OCI-M1 (cell line): Measurements from ENCODE around the gene ZNF19.

Source experiments
- DNase-seq: peaks from one replicate; lab custom pipeline; 2025; lab: John Stamatoyannopoulos, UW

ZNF19 gene

GRCh38 chr16:71441348-71442050 lies 47.6 kb downstream of the ZNF19 start:
- no peak for DNase-seq

DNA sequence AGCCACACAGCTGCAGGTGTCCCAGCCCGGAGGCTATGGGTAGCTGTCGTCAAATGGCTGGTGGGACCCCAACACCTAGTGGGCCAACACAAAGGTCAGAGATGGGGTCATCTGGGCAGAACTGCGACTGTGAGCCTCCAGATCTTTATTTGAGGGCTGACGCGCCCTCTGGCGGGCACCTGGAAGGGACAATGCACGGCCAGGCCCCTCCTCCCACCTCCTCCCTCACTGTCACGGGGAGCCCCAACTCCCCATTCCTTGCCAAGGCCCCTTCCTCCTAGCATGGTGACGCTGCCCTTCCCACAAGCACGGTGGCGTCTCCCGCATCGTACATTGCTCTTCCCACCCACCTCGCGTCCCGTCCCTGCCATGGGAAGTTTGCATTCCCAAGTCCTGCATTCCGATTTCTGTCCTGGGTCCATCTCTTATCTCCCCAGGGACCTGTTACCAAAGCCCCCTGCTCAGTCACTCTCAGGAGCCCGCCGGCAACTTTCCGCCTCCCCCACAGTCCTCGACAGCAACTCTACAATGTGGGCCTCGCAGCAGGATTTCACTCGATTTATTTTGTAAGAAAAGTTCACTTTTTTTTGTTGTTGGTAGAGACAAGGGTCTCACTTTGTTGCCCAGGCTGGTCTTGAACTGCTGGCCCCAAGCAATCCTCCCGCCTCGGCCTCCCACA lies 48.3 kb downstream of the ZNF19 start:
- no peak for DNase-seq

DNA sequence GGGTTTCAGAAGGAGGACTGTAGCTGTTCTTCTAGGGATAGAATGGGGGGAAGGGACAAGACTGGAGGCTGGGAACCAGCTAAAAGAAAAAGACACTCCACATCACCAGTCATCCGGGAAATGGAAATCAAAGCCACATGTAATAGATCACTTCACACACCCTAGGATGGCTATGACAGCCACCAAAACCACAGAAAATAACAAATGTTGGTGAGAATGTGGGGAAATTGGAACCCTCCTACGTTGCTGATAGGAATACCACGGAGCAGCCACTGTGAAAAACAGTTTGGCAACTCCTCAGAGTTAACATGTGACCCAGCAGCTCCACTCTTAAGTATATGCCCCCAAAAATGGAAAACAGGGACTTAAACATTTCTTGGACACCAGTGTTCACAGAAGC lies 49.6 kb downstream of the ZNF19 start:
- peak; percentile 37 for DNase-seq

GRCh38 chr16:71436473-71436872 lies 52.7 kb downstream of the ZNF19 start:
- no peak for DNase-seq

DNA sequence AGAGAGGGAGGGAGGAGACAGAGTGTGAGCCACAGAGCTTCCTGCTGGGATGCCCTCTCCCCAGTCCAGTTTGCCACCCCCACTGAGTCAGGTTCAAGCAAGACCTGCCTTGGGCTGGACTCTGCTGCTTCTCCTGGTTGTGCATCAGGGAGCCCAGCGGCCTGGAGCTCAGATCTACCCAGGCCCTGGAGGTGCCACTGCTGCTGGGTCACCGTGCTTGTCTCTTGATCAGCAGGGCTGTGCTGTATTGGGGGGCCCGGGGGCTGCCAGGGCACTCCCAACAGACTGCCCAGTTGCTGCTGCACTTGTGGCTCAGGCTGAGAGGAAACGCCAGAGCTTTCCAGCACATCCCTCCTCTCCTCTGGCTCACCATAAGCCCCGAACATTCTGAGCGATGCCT lies 56.2 kb downstream of the ZNF19 start:
- no peak for DNase-seq

DNA sequence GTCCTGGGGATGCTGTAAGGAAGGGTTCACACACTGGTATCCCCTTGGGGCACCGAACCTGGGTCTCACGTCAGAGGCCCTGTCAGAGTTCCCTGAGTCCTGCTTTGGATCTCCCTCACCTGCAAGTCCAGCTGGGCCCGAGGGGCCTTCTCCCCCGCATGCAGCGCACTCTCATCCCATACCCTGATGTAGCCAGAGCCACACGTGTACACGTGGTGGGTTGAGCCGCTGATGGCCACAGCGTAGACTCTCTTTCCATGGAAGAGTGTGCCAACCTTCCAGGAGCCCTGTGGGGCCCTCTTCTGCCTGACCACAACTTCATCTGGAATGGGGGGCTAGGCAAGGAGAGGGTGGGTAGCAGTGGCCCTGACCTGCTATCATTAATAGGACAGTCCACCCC lies 57.1 kb downstream of the ZNF19 start:
- DNase-seq, result no peak

DNA sequence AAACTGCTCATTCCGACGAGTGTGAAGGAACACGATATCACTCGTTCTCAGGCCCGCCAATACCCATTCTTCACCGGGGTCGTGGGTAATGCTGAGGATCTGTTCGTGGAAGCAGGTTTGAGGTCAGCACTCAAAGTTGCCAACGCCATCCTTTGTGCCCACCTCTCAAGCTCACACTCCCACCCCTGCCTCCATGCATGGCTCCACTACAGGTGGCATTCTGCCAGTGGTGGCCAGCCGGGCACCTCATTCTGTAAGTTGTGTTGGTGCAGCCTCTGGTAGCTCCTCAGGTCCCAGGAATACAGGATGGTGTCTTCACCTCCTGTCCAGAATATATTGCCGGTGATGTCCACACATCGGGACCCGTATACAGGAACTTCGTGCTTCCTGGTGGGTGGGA lies 57.9 kb downstream of the ZNF19 start:
- DNase-seq, result no peak

DNA sequence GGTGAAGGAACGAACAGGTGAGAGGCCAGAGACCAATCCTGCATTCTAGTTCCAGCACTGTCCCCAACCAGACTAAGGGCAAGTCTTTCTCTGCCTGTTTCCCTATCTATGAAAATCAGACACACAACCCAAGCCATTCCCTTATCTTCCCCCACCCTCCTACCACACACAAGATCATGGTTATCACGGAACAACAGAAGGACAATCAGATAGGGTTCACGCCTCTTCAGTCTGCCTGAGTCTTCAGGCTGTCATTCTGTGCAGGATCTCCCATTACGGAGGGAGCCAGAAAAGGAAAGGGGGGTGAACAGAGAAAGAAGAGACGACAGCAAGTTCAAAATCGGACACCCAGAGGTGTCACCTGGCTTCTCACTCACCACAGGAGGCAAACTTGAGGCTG lies 58.4 kb downstream of the ZNF19 start:
- DNase-seq, result peak; percentile 84

- DNase-seq, result no peak
These were observed 59.5 kb downstream of the ZNF19 start for GRCh38 chr16:71429581-71429980.

DNA sequence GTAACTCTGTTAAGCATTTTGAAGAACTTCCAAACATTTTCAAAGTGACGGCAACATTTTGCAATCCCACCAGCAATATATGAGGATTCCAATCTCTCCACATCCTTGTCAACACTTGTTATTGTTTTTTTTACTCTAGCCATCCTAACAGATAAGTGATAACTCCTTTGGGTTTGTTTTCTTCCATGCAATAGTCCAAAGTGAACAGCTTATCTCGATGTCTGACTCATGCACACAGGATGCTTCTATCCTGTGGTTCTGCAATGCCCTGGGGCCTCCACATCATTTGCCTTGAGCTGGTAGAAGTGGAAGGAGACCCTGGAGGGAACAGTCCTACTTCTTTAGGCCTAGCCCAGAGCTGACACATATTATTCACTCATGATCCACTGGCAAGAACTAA lies 60.2 kb downstream of the ZNF19 start:
- DNase-seq, result no peak

DNA sequence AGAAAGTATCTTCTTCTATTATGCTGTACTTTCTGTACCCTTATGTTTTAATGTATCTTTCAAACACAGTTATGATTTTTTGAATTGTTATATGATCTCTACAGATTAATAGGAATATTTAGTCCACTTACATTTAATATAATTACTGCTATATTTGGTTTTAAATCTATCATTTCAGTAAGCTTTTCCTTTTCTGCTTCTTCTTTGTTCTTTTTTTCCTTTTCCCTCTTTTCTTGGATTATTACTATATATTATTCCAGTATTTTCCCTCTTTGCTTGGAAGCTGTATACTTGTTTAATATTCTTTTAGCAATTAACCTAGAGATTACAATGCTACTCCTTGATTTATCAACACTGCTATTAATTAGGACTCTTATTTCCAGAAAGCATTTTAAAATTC lies 60.7 kb downstream of the ZNF19 start:
- DNase-seq, result no peak

- DNase-seq, result no peak
These were observed 62.1 kb downstream of the ZNF19 start for GRCh38 chr16:71426880-71427615.

DNA sequence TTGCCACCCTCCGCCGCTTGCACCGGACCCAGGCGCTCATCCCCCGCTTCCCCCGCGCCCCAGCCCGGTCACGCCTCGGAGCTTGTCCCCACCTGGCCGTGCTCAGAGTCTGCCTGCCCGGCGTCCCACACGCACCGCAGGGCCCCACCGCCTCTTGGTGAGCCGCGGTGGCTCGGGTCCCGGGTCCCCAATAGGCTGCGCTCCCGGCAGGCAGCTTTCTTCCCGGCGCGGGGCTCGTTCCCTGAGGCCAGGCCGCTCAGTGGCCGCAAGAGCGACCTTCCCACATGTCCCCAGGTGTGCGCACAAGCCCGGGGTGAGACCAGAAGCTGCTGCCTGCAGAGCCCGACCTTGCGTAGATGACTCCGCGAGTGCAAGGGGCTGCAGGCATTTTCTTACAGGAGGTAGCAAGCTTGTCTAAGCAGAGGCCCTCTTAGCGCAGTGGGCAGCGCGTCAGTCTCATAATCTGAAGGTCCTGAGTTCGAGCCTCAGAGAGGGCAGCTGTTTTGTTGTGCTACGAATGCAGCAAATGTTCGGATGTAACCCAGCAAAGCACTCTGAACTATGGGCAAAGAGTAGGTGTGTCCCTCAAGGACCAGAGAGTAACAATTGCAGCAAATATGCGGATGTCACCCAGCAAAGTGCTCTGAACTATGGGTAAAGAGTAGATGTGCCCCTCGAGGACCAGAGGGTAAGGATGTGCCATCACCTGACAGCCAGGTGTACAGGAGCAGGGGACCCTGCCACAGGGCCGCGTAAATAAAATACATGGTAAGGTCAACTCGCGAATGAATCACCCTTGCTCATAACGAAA lies 62.9 kb downstream of the ZNF19 start:
- DNase-seq, result no peak

- DNase-seq, result no peak
These were observed 63.4 kb downstream of the ZNF19 start for GRCh38 chr16:71425746-71426068.

DNA sequence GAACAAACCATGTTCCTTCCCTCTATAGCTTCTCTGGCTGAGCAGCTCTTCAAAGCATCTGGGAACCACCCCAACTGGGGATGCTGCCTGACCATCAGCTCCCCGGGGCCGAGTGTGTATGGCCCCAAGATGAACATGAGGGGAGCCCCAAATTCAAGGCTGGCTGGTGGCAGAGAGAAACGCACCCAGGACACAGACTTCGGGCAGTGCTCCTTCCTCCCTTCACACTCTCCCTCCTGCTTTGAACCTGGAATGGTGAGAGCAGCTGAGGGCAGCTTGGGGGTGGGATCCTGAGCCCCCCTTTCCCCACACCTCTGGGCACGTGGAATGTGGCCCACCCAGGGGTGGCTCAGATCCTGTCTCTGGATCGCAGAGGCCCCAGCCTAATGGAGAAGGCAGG lies 64.5 kb downstream of the ZNF19 start:
- DNase-seq, result no peak

DNA sequence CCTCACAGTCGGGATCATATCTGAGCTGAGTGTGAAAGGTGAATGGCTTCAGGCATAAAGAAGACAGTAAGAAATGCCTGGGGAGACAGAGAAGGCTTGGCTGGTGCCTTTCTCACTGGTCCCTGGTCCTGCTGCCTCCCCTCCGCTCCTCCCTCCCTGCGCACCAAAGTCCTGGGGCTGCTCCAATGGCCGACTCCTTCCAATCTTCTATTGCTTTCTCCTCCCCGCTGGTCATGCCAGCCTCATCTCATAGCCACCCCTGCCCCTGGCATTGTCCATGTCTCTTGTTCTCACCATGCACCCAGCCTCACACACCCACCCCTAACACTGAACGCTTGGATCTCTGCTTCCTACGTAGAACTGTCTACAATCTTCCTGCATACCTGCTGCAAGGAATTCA lies 65.3 kb downstream of the ZNF19 start:
- DNase-seq, result no peak
